Mammary epithelial cell (primary cell): ENCODE results near the gene MYBPC3.

Experiments
- EZH2 ChIP-seq: IDR thresholded peaks from 2 replicates; pipeline ENCODE4 v1.6.1; 2012; ENCODE audit warnings: low read length, inconsistent platforms, borderline replicate concordance
- TF ChIP-seq, protein P1 (sequence below), 2 donors: IDR thresholded peaks in 1 of 2; conservative IDR thresholded peaks in 1 of 2; 2 replicates each; pipeline ENCODE4 v1.5.1; 2011 to 2012; ENCODE audit warnings: inconsistent platforms in 2 of 2, low read length in 2 of 2, mild to moderate bottlenecking in 2 of 2, control low read depth in 1 of 2, low read depth in 1 of 2; ENCODE audit not compliant: insufficient read depth in 1 of 2; ENCODE audit errors: extremely low read depth in 1 of 2

DNA sequence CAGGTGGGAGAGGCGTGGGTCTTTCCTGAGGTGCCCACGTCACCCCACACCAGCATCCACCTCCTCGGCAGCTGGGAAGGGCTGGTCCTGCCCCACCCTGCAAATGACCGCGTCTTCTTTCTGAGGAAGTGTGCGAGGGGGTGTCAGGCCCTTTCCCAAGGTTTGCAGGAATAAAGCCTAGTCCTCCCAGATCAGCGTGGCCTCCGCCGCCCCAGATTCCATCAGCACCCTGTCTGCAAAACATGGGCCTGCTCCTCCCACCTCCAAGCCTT lies 41.5 kb upstream of the MYBPC3 start:
- no peak for TF ChIP-seq EZH2
- TF ChIP-seq, protein P1, sequence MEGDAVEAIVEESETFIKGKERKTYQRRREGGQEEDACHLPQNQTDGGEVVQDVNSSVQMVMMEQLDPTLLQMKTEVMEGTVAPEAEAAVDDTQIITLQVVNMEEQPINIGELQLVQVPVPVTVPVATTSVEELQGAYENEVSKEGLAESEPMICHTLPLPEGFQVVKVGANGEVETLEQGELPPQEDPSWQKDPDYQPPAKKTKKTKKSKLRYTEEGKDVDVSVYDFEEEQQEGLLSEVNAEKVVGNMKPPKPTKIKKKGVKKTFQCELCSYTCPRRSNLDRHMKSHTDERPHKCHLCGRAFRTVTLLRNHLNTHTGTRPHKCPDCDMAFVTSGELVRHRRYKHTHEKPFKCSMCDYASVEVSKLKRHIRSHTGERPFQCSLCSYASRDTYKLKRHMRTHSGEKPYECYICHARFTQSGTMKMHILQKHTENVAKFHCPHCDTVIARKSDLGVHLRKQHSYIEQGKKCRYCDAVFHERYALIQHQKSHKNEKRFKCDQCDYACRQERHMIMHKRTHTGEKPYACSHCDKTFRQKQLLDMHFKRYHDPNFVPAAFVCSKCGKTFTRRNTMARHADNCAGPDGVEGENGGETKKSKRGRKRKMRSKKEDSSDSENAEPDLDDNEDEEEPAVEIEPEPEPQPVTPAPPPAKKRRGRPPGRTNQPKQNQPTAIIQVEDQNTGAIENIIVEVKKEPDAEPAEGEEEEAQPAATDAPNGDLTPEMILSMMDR (conservative IDR thresholded peaks at IDR 0.05 in 1 of 2, IDR thresholded peaks at IDR 0.05 in 1 of 2; ENCODE audit: extremely low read depth in 1 of 2, insufficient read depth in 1 of 2, low read depth in 1 of 2, low read length in 2 of 2), result no peak
